NCI-H1694 (cell line): ENCODE measurements around the gene B9D1.

Experiments used
- DNase-seq: peaks from one replicate; lab custom pipeline; 2025; lab: John Stamatoyannopoulos, UW

Gene B9D1

DNA sequence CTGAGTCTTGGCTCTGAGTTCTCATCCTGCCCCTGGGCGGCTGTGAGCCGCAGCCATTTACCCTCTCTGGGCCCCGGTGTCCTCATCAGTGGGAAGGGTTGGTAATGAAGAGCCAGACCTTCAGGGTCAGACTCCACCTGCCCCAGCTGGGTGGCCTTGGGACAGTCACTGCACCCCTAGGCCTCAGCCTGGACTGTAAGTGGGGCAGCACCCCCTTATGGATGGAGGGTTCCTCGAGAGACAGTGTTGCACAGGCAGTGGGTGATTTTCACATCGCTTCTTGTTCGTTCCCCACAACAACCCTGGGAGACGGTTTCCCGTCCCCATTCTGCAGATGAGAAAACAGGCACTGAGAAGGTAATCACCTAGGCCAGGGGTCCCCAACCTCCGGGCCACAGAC, 60.5 kb downstream of the B9D1 start:
- no peak for DNase-seq

DNA sequence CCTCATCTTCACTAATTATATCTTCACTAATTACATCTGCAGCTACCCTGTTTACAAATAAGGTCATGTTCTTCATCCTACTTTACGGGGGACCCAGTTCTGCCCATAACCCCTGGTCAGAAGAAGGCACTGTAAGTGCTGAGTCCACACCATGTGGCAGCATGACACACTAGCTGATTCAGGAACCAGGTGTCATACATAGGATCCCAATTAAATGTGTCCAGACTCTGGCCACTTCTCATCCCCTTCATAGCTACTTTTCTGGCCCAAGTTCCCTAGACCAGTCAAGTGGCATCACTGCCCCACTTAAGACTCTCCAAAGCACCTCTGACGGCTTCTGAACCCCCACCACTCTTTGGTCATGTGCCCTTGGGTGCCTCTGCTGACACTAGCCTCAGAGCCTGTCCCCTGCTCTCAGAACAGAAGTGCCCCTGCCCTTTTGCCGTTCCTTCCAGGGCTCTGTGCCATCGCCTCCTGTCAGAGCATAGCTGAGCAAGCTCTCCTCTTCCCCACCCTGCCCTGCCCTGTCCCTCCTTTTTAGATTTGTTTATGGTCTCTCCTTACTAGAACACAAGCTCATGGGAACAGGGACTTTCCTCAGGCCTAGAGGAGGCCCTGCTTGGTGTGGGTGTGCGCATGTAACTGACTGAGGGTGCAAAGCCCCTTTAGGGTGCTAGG, 61.1 kb downstream of the B9D1 start:
- no peak for DNase-seq

DNA sequence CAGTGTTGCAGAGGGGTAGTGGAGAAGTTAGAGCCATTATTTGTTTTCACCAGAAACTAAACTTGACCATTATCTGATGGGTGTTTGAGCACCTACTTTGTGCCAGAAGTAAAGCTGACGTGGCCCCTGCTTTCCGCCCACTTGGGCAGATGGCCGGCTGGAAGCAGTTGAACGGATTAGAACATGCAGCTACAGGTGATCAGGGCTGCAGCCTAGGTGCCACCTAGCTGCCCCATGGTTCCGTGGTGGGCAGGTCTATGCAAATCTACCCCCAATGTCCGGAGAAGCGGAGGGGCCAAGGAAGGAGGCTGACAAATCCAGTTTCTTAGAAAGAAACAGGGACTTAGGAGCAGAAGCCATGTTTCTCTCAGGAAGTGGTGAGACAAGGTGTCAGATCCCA, 62.7 kb downstream of the B9D1 start:
- no peak for DNase-seq

DNA sequence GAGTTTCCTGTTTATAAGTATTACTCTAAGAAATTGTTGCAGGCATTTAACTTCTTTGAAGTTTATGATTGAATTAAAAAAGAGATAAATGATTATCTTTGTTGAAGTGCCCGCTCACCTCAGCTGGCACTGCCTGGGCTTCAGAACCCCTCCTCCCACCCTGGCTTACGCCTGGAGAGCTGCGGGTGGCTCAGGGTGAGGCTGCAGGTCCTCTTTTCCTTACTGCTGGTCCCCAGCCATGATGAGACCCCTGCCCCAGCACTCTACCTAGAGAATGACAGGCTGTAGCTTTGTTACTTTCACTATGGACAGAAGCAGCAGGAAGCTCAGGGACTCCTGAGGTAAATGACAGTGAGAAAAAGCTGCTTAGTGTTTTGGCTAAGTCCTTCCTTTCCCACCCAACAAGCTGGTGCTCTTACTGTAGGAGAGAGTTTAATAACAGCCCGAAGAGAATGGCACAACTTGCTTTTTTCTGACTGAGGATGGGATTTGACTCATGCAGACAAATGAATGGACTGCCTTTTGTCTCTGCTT, 63.2 kb downstream of the B9D1 start:
- DNase-seq: no peak

DNA sequence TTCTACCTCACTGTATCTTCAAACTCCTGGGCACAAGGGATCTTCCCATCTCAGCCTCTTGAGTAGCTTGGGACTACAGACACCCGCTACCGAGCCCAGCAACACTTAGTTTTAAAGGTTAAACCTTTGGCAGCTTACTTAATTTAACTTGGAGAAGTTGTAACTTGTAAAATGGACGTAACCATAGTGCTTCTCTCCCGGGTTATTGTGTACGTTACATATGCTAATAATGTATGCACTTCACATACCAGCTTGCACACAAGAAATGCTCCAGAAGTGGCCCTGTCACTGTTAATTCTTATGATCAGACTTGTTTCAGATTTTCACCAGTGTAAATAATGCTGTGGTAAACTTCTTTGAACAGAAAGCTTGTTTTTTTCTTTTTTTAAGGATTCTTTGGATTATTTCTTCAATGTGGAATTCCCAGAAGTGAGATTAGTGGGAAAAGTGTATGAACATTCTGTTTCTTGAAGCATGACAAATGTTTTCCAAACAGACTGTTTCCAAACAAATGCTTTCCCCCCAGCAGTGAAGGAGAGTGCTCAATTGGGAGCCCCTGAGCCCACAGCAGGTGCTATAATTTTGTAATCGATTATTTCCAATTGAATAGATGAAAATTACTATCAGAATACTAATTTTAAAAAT, 63.8 kb downstream of the B9D1 start:
- no peak for DNase-seq

DNA sequence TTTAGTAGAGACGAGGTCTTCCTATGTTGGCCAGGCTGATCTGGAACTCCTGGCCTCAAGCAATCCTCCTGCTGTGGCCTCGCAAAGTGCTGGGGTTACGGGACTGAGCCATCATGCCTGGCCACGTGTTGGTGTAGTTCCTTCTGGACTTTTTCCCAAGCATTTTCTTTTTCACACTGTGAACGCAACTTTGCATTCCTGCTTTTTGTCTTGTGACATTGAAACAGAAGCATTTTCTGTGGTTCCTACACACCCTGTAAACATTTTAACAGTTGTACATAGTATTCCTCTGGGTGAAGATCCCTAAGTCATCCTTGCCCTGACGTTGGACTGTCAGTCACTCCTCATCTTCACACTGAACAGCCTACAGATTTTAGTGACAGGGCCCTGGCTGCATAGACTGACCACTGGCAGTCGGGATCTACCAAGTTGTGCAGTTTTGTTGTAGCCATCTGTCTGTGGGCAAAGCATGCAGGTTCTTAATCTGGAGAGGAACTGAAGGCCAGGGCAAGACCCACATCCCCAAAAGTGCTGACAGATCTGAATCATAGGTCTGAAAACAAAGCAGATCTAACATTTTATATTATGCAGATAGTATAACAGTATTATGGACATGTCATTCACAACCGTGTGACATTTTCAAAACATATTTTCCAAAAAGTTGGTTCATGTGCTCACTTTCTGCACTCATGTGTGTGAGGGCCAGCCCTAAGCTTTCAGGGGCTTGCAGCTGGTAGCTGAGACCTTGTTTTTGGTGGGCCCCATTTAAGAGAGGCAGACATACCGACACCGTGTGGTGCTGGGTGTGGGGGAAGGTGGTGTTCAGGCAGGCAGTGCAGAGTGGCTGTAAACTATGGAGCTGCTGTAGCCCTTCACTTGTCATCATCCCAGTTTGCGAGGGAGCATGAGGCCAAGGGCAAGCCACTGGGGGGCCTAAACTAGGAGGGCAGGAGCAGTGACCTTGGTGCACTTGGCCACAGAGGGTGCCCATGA, 65.4 kb downstream of the B9D1 start:
- no peak for DNase-seq

DNA sequence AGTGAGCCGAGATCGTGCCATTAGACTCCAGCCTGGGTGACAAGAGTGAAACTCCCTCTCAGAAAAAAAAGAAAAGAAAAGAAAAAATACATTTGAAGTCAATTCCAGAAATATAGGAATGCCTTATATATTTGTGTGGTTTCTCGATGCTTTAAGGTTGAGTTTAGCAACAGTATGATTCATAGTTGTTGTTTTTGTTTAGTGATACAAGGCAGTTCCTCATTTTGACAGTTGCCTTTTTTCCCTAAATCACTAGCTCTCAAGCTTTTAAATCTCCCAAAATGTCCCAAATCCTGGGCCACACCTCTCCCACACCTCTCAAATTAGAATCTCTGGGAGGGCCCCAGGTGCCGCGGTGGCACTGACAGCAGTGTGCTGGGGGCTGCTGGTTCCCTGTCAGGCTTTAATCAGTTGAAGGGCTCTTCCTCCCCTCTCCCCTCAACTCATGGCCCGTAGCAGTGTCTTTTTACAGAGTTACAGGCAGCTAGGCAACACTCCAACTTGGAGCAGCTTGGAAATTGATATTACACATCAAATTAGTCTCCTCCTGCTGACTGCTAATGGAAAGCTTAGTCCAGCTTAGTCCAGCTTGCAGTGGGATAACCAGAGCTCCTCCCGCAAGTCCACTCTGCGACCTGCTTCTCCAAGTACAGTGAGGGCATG, 66.9 kb downstream of the B9D1 start:
- DNase-seq: no peak

DNA sequence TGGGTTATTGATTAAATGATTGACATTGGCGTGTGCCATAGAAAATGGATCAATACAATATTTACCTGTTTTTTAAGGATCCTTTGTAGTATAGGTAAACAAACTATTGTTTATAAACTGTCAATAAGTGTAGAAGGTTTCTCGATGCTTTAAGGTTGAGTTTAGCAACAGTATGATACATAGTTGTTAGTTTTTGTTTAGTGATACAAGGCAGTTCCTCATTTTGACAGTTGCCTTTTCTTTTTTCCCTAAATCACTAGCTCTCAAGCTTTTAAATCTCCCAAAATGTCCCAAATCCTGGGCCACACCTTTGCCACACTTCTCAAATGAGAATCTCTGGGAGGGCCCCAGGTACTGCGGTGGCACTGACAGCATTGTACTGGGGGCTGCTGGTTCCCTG, 68.1 kb downstream of the B9D1 start:
- no peak for DNase-seq
